H9 (cell line): ENCODE results near the gene ZNF652. TPM values are rescaled to one million over a fixed set of nuclear protein-coding genes. Genes with fewer than 3 reads are reported as not detected.

Experiments
- DNase-seq: peaks from one replicate; pipeline ENCODE4 v3.0.0-alpha.2; 2017
- H2AFZ ChIP-seq: one replicate; pipeline ENCODE4 v1.6.1; 2013; ENCODE audit warnings: mild to moderate bottlenecking, low read length, control low read depth, moderate library complexity
- H2AK5ac ChIP-seq: 2 replicates; pipeline ENCODE4 v1.6.1; 2013; ENCODE audit warnings: low read length, control low read depth, mixed read lengths; ENCODE audit not compliant: insufficient read length
- H2BK120ac ChIP-seq: one replicate; pipeline ENCODE4 v1.6.1; 2013; ENCODE audit warnings: low read depth, mild to moderate bottlenecking, low read length, control low read depth, inconsistent platforms; ENCODE audit not compliant: poor library complexity, severe bottlenecking
- H2BK12ac ChIP-seq: 2 replicates; pipeline ENCODE4 v1.6.1; 2013; ENCODE audit warnings: low read length, control low read depth, mixed read lengths, low read depth; ENCODE audit not compliant: insufficient read length
- H2BK15ac ChIP-seq: 2 replicates; pipeline ENCODE4 v1.6.1; 2013; ENCODE audit warnings: low read depth, low read length, control low read depth
- H2BK20ac ChIP-seq: one replicate; pipeline ENCODE4 v1.6.1; 2013; ENCODE audit warnings: low read depth, mild to moderate bottlenecking, low read length, control low read depth, inconsistent platforms; ENCODE audit not compliant: poor library complexity, severe bottlenecking
- H2BK5ac ChIP-seq: 2 replicates; pipeline ENCODE4 v1.6.1; 2013; ENCODE audit warnings: low read length, control low read depth, mixed read lengths; ENCODE audit not compliant: insufficient read length
- H3K14ac ChIP-seq: 2 replicates; pipeline ENCODE4 v1.6.1; 2013; ENCODE audit warnings: low read length, control low read depth; ENCODE audit not compliant: insufficient read depth
- H3K18ac ChIP-seq: 2 replicates; pipeline ENCODE4 v1.6.1; 2013; ENCODE audit warnings: low read depth, mild to moderate bottlenecking, mixed read lengths, low read length, control low read depth; ENCODE audit not compliant: insufficient read length
- H3K23ac ChIP-seq: 2 replicates; pipeline ENCODE4 v1.6.1; 2013; ENCODE audit warnings: low read length, control low read depth, mixed read lengths, low read depth; ENCODE audit not compliant: insufficient read length
- H3K23me2 ChIP-seq: 2 replicates; pipeline ENCODE4 v1.6.1; 2013; ENCODE audit warnings: low read depth, mild to moderate bottlenecking, mixed read lengths, low read length, control low read depth; ENCODE audit not compliant: insufficient read length, poor library complexity, severe bottlenecking
- H3K27ac ChIP-seq: 2 replicates; pipeline ENCODE4 v1.5.1; 2013; ENCODE audit warnings: low read length, control low read depth, mixed read lengths, low read depth; ENCODE audit not compliant: insufficient read length
- H3K27me3 ChIP-seq: 2 replicates; pipeline ENCODE4 v1.6.1; 2013; ENCODE audit warnings: low read length, control low read depth, inconsistent platforms; ENCODE audit not compliant: insufficient read depth
- H3K4ac ChIP-seq: 2 replicates; pipeline ENCODE4 v1.6.1; 2013; ENCODE audit warnings: low read depth, mild to moderate bottlenecking, control low read depth, inconsistent platforms, low read length, moderate library complexity
- H3K4me1 ChIP-seq: 2 replicates; pipeline ENCODE4 v1.6.1; 2013; ENCODE audit warnings: low read length, control low read depth, inconsistent platforms; ENCODE audit not compliant: insufficient read depth
- H3K4me2 ChIP-seq: 2 replicates; pipeline ENCODE4 v1.6.1; 2013; ENCODE audit warnings: low read length, control low read depth, mixed read lengths; ENCODE audit not compliant: insufficient read length, insufficient read depth
- H3K56ac ChIP-seq: 2 replicates; pipeline ENCODE4 v1.6.1; 2013; ENCODE audit warnings: low read depth, mild to moderate bottlenecking, mixed read lengths, low read length, control low read depth; ENCODE audit not compliant: insufficient read length
- H3K79me1 ChIP-seq: 2 replicates; pipeline ENCODE4 v1.6.1; 2013; ENCODE audit warnings: low read depth, mild to moderate bottlenecking, moderate library complexity, low read length, control low read depth, inconsistent platforms; ENCODE audit not compliant: insufficient read depth, poor library complexity, severe bottlenecking
- H3K79me2 ChIP-seq: 2 replicates; pipeline ENCODE4 v1.6.1; 2013; ENCODE audit warnings: low read length, control low read depth, inconsistent platforms; ENCODE audit not compliant: insufficient read depth
- H3K9ac ChIP-seq: 2 replicates; pipeline ENCODE4 v1.6.1; 2013; ENCODE audit warnings: low read length, control low read depth, mixed read lengths; ENCODE audit not compliant: insufficient read length; ENCODE audit errors: extremely low read depth
- H3K9me3 ChIP-seq: one replicate; pipeline ENCODE4 v1.6.1; 2013; ENCODE audit warnings: low read depth, low read length, inconsistent platforms; ENCODE audit not compliant: control insufficient read depth
- H3T11ph ChIP-seq: one replicate; pipeline ENCODE4 v1.6.1; 2013; ENCODE audit warnings: mild to moderate bottlenecking, low read length, control low read depth, inconsistent platforms
- H4K20me1 ChIP-seq: one replicate; pipeline ENCODE4 v1.6.1; 2013; ENCODE audit not compliant: control insufficient read depth, insufficient read length, insufficient read depth
- H4K5ac ChIP-seq: 2 replicates; pipeline ENCODE4 v1.6.1; 2013; ENCODE audit warnings: low read depth, mild to moderate bottlenecking, mixed read lengths, low read length, control low read depth; ENCODE audit not compliant: insufficient read length
- H4K8ac ChIP-seq: replicated peaks from 2 replicates; pipeline ENCODE4 v1.6.1; 2013; ENCODE audit warnings: low read length, control low read depth, mixed read lengths, low read depth; ENCODE audit not compliant: insufficient read length
- H4K91ac ChIP-seq: 2 replicates; pipeline ENCODE4 v1.6.1; 2013; ENCODE audit warnings: low read depth, mild to moderate bottlenecking, moderate library complexity, mixed read lengths, low read length, control low read depth; ENCODE audit not compliant: insufficient read length
- H3K27ac Mint-ChIP-seq, 3 experiments: 2 replicates in 2 of 3; 3 replicates in 1 of 3; pipeline ENCODE4 v1.8.0; 2020 to 2021; ENCODE audit warnings: mixed read lengths in 3 of 3, mild to moderate bottlenecking in 1 of 3, moderate library complexity in 1 of 3
- H3K27me3 Mint-ChIP-seq: 2 replicates; pipeline ENCODE4 v1.8.0; 2021; ENCODE audit warnings: low read depth, mild to moderate bottlenecking, moderate library complexity, mixed read lengths
- H3K36me3 Mint-ChIP-seq, 3 experiments: 2 replicates in 2 of 3; 3 replicates in 1 of 3; pipeline ENCODE4 v1.8.0; 2020 to 2021; ENCODE audit warnings: low read depth in 3 of 3, mixed read lengths in 3 of 3; ENCODE audit not compliant: insufficient read depth in 1 of 3
- H3K4me1 Mint-ChIP-seq, 2 experiments: 2 replicates each; pipeline ENCODE4 v1.8.0; 2020; ENCODE audit warnings: mixed read lengths in 2 of 2
- H3K4me3 Mint-ChIP-seq, 2 experiments: 2 replicates in 1 of 2; 3 replicates in 1 of 2; pipeline ENCODE4 v1.8.0; 2020 to 2021; ENCODE audit warnings: mild to moderate bottlenecking in 2 of 2, mixed read lengths in 2 of 2, moderate library complexity in 1 of 2
- H3K9me3 Mint-ChIP-seq, 2 experiments: 2 replicates in 1 of 2; 3 replicates in 1 of 2; pipeline ENCODE4 v1.8.0; 2020; ENCODE audit warnings: mild to moderate bottlenecking in 2 of 2, mixed read lengths in 2 of 2, moderate library complexity in 1 of 2
- WGBS: extraction: QIAGEN DNeasy Blood & Tissue Kit; methylation state at CpG from one replicate; pipeline ENCODE4 v1.1.7; 2013; ENCODE audit warnings: missing lambda C conversion rate, low lambda C conversion rate, mixed read lengths; ENCODE audit not compliant: insufficient read length; ENCODE audit errors: extremely low coverage; 5-methylcytosine and 5-hydroxymethylcytosine counted together
- total RNA-seq: library from RNA; stranded (reverse); gene quantifications from 2 replicates; pipeline ENCODE4 v1.2.1, GENCODE V29; 2021
- TF ChIP-seq, protein P1 (sequence below): fragments of 200-600 bp; sonication (generic); conservative IDR thresholded peaks from 3 replicates; pipeline ENCODE4 v1.8.0; 2021; ENCODE audit warnings: antibody characterized with exemption, mild to moderate bottlenecking

The ZNF652 gene
- total RNA-seq, 1 experiment from 2014 or later, result 33.6 TPM

DNA sequence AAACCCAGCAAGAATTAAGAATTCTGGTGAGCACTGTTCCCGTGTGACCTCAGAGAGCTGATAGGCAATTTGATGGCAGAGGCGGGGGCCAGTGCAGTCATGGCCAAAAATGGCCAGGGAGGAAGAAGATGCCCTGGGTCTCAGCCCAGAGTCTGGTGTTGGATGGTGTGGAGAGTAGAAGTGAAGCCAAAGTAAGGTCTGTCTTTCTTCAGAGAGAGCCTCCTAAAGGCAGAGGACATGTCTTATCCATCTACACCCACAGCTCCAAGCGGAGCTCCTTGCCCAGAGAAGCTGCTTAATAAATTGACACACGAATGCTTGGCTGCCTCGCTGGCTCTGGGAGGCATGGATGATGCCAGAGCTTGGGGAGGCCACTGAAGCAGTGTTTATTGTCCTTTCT, 19.7 kb upstream of the ZNF652 start:
- Mint-ChIP-seq H3K27me3 (peaks cover 3% of the 10 kb centered on the region), H3K4me1 (peaks cover 3 to 4% of the 10 kb centered on the region in 2 experiments), H3K9me3 (no peaks in the 10 kb centered on the region), H3K27ac (no peak overlapping the region), H3K36me3 (no peaks in the 10 kb centered on the region), H3K4me3 (no peak overlapping the region)
- no peaks in the 10 kb centered on the region for H3K9me3 ChIP-seq
- no peak overlapping the region for H3T11ph ChIP-seq
- no peaks in the 10 kb centered on the region for H3K79me1 ChIP-seq
- no peak overlapping the region for H2AK5ac ChIP-seq
- H4K8ac ChIP-seq, result no peak overlapping the region
- no peak overlapping the region for H3K4ac ChIP-seq
- H3K79me2 ChIP-seq, result no peaks in the 10 kb centered on the region
- H2AFZ ChIP-seq, result no peak overlapping the region
- no peak overlapping the region for H4K5ac ChIP-seq
- H2BK120ac ChIP-seq, result no peak overlapping the region
- no peak overlapping the region for H3K56ac ChIP-seq
- H3K18ac ChIP-seq, result no peak overlapping the region
- no peak overlapping the region for H2BK15ac ChIP-seq
- H3K14ac ChIP-seq, result no peak overlapping the region
- no CpG with 5 or more reads among the region's 5 CpGs for WGBS
- H3K27ac ChIP-seq, result no peak overlapping the region
- H3K4me2 ChIP-seq, result no peak overlapping the region
- H3K23ac ChIP-seq, result no peak overlapping the region
- TF ChIP-seq, protein P1, sequence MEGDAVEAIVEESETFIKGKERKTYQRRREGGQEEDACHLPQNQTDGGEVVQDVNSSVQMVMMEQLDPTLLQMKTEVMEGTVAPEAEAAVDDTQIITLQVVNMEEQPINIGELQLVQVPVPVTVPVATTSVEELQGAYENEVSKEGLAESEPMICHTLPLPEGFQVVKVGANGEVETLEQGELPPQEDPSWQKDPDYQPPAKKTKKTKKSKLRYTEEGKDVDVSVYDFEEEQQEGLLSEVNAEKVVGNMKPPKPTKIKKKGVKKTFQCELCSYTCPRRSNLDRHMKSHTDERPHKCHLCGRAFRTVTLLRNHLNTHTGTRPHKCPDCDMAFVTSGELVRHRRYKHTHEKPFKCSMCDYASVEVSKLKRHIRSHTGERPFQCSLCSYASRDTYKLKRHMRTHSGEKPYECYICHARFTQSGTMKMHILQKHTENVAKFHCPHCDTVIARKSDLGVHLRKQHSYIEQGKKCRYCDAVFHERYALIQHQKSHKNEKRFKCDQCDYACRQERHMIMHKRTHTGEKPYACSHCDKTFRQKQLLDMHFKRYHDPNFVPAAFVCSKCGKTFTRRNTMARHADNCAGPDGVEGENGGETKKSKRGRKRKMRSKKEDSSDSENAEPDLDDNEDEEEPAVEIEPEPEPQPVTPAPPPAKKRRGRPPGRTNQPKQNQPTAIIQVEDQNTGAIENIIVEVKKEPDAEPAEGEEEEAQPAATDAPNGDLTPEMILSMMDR, result no peak
- H2BK12ac ChIP-seq, result no peak overlapping the region
- no peaks in the 10 kb centered on the region for H3K23me2 ChIP-seq
- no peak overlapping the region for H3K9ac ChIP-seq
- H4K20me1 ChIP-seq, result no peaks in the 10 kb centered on the region
- no peaks in the 10 kb centered on the region for H3K27me3 ChIP-seq
- no peak overlapping the region for H4K91ac ChIP-seq
- peaks cover 2% of the 10 kb centered on the region for H3K4me1 ChIP-seq
- H2BK5ac ChIP-seq, result no peak overlapping the region
- DNase-seq, result no peak
- no peak overlapping the region for H2BK20ac ChIP-seq
